Stimulated activated effector memory CD8-positive, alpha-beta T cell treated with anti-CD3 and anti-CD28 coated beads, Interleukin-12 subunit alpha, Interleukin-12 subunit beta, amount 100 ng/mL, for 72 hours (primary cell): ENCODE data around the gene RYR1.

Source experiments
- ATAC-seq: fragments of 150-1000 bp; cut with Tn5 transposase; 2 replicates; pipeline ENCODE4 v1.10.0; 2021
- DNase-seq, 2 donors: peaks; one replicate each; pipeline ENCODE4 v3.0.0; 2021 to 2022; ENCODE audit warnings: low spot score in 2 of 2
- H3K27ac Mint-ChIP-seq: one replicate; pipeline ENCODE4 v1.8.0; 2022; ENCODE audit warnings: mild to moderate bottlenecking, mixed read lengths
- H3K36me3 Mint-ChIP-seq: one replicate; pipeline ENCODE4 v1.8.0; 2022; ENCODE audit warnings: mild to moderate bottlenecking, mixed read lengths
- H3K4me1 Mint-ChIP-seq: one replicate; pipeline ENCODE4 v1.8.0; 2022; ENCODE audit warnings: mixed read lengths
- H3K4me3 Mint-ChIP-seq: one replicate; pipeline ENCODE4 v1.8.0; 2022; ENCODE audit warnings: mild to moderate bottlenecking, mixed read lengths
- H3K9me3 Mint-ChIP-seq: one replicate; pipeline ENCODE4 v1.8.0; 2022; ENCODE audit warnings: mixed read lengths

The RYR1 gene

GRCh38 chr19:38632476-38633213 is 199.2 kb downstream of the RYR1 start:
- H3K9me3 Mint-ChIP-seq = no peaks in the 10 kb centered on the region
- no peak for DNase-seq
- peak overlapping the region; percentile 64 for H3K27ac Mint-ChIP-seq
- H3K36me3 Mint-ChIP-seq = peaks cover 93% of the 10 kb centered on the region
- no peak for ATAC-seq
- H3K4me3 Mint-ChIP-seq = no peak overlapping the region
- H3K4me1 Mint-ChIP-seq = peaks cover 39% of the 10 kb centered on the region

- Mint-ChIP-seq H3K27ac (peak overlapping the region; percentile 93), H3K4me1 (peaks cover 28% of the 10 kb centered on the region), H3K4me3 (peak overlapping the region; percentile 45), H3K9me3 (no peaks in the 10 kb centered on the region), H3K36me3 (peaks cover 71% of the 10 kb centered on the region)
- DNase-seq (peak; percentile 78 to 90), ATAC-seq (peak; percentile 22)
Measured at GRCh38 chr19:38634757-38635482, 201.4 kb downstream of the RYR1 start.

- Mint-ChIP-seq H3K9me3 (no peaks in the 10 kb centered on the region), H3K4me1 (peaks cover 28% of the 10 kb centered on the region), H3K4me3 (no peak overlapping the region), H3K27ac (peak overlapping the region; percentile 92), H3K36me3 (peaks cover 62% of the 10 kb centered on the region)
- no peak for ATAC-seq
- no peak for DNase-seq
Measured at GRCh38 chr19:38635483-38636399, 202.2 kb downstream of the RYR1 start.
